Spleen (tissue), 7 donors: ENCODE data around the gene BRD3OS.

ENCODE experiments used
- CTCF ChIP-seq, 11 experiments: fragments of 200-600 bp in 7 of 11; fragments of 450-650 bp in 4 of 11; sonication (generic) in 4 of 11; IDR thresholded peaks in 8 of 11; conservative IDR thresholded peaks in 3 of 11; 1 replicate in 7 of 11; 2 replicates in 4 of 11; pipeline versions ENCODE4 v1.4.0 to v1.8.0; 2016 to 2021; ENCODE audit warnings: antibody characterized with exemption in 11 of 11, inconsistent platforms in 4 of 11, mild to moderate bottlenecking in 1 of 11
- POLR2A ChIP-seq, 3 donors: fragments of 450-650 bp; IDR thresholded peaks; one replicate each; pipeline ENCODE4 v1.5.1; 2017; ENCODE audit warnings: antibody characterized with exemption in 3 of 3, mild to moderate bottlenecking in 1 of 3
- donor health status: DM: no; HTN: no; CAD: no; lungs with moderate emphysema.
- donor health status: DM: no; HTN: no; CAD: no.
- donor health status: DM: no; HTN: no; CAD: no.

GRCh38 chr9:134046894-134047681, 21.8 kb downstream of the BRD3OS start:
- TF ChIP-seq POLR2A (IDR thresholded peaks at IDR 0.05): no peak
- TF ChIP-seq CTCF (IDR thresholded peaks at IDR 0.05 in 8 of 11, conservative IDR thresholded peaks at IDR 0.05 in 3 of 11): no peak
